Measurements from ENCODE around the gene IVNS1ABP.
"Not testable (repeated sequence)": the region's sequence is repeated elsewhere in the genome, so short reads cannot be mapped to it uniquely, and the experiment has no call there.

GRCh38 chr1:185364528-185364927, 47.5 kb upstream of the IVNS1ABP start:
- TF ChIP-seq CTCF (conservative IDR thresholded peaks at IDR 0.05); ZFX (IDR thresholded peaks at IDR 0.05): not testable (repeated sequence)

Data from C4-2B (cell line).